ENCODE measurements around the gene GBP2.
"Not testable (repeated sequence)": the region's sequence is repeated elsewhere in the genome, so short reads cannot be mapped to it uniquely, and the experiment has no call there.

GBP2 gene

GRCh38 chr1:89081005-89081404 is 44.9 kb downstream of the GBP2 start (continued):
- no peak for TF ChIP-seq BACH2 (CRISPR knock-in tag; IDR thresholded peaks at IDR 0.05; ENCODE audit: borderline replicate concordance)
- no peak for TF ChIP-seq ISL1 (CRISPR knock-in tag; IDR thresholded peaks at IDR 0.05)

- not testable (repeated sequence) for ATAC-seq
Measured at GRCh38 chr1:89080068-89080467, 45.8 kb downstream of the GBP2 start.

GRCh38 chr1:89072466-89073065 is 53.3 kb downstream of the GBP2 start:
- not testable (repeated sequence) for ATAC-seq

GRCh38 chr1:89070509-89070908 is 55.4 kb downstream of the GBP2 start:
- no peak for ATAC-seq
- no peak for TF ChIP-seq TOX (CRISPR knock-in tag; IDR thresholded peaks at IDR 0.05; ENCODE audit: borderline replicate concordance)
- TF ChIP-seq TCF4 (CRISPR knock-in tag; IDR thresholded peaks at IDR 0.05; ENCODE audit: borderline replicate concordance) = no peak
- no peak for TF ChIP-seq ZNF565 (CRISPR knock-in tag; conservative IDR thresholded peaks at IDR 0.05; ENCODE audit: low read depth)
- no peak for TF ChIP-seq GLIS3 (CRISPR knock-in tag; IDR thresholded peaks at IDR 0.05)
- TF ChIP-seq ZFP30 (CRISPR knock-in tag; IDR thresholded peaks at IDR 0.05) = no peak
- TF ChIP-seq, protein P1, sequence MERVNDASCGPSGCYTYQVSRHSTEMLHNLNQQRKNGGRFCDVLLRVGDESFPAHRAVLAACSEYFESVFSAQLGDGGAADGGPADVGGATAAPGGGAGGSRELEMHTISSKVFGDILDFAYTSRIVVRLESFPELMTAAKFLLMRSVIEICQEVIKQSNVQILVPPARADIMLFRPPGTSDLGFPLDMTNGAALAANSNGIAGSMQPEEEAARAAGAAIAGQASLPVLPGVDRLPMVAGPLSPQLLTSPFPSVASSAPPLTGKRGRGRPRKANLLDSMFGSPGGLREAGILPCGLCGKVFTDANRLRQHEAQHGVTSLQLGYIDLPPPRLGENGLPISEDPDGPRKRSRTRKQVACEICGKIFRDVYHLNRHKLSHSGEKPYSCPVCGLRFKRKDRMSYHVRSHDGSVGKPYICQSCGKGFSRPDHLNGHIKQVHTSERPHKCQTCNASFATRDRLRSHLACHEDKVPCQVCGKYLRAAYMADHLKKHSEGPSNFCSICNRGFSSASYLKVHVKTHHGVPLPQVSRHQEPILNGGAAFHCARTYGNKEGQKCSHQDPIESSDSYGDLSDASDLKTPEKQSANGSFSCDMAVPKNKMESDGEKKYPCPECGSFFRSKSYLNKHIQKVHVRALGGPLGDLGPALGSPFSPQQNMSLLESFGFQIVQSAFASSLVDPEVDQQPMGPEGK (CRISPR knock-in tag; IDR thresholded peaks at IDR 0.05; ENCODE audit: borderline replicate concordance) = no peak

DNA sequence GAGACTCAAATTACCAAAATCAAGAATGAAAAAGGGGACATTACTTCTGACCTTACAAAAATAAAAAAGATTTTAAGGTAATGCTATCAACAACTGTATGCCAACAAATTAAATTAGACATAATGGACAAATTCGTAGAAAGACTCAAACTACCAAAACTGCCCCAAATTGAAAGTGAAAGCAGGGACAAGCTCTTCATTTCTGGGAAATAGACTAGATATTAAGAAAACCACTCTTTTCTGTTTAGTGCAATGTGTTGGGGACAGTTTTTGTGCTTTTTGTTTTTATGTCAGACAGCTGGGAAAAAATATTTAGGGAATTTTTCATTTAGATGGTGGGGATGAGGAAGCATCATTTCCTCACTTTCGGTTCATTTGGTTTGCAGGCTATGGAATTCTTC is 56.0 kb downstream of the GBP2 start:
- ATAC-seq = no peak
- TF ChIP-seq ZNF8 (CRISPR knock-in tag; IDR thresholded peaks at IDR 0.05) (no peak), BACH2 (CRISPR knock-in tag; IDR thresholded peaks at IDR 0.05; ENCODE audit: borderline replicate concordance) (no peak), CSRNP3 (CRISPR knock-in tag; IDR thresholded peaks at IDR 0.05) (no peak), ZC3H10 (CRISPR knock-in tag; IDR thresholded peaks at IDR 0.05) (no peak), ZNF70 (CRISPR knock-in tag; IDR thresholded peaks at IDR 0.05) (no peak), ZFP30 (CRISPR knock-in tag; IDR thresholded peaks at IDR 0.05) (no peak), TOX (CRISPR knock-in tag; IDR thresholded peaks at IDR 0.05; ENCODE audit: borderline replicate concordance) (no peak)
- TF ChIP-seq, protein P2, sequence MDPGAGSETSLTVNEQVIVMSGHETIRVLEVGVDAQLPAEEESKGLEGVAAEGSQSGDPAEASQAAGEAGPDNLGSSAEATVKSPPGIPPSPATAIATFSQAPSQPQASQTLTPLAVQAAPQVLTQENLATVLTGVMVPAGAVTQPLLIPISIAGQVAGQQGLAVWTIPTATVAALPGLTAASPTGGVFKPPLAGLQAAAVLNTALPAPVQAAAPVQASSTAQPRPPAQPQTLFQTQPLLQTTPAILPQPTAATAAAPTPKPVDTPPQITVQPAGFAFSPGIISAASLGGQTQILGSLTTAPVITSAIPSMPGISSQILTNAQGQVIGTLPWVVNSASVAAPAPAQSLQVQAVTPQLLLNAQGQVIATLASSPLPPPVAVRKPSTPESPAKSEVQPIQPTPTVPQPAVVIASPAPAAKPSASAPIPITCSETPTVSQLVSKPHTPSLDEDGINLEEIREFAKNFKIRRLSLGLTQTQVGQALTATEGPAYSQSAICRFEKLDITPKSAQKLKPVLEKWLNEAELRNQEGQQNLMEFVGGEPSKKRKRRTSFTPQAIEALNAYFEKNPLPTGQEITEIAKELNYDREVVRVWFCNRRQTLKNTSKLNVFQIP (CRISPR knock-in tag; IDR thresholded peaks at IDR 0.05; ENCODE audit: borderline replicate concordance, low read depth) = no peak
- TF ChIP-seq, protein P1 (CRISPR knock-in tag; IDR thresholded peaks at IDR 0.05; ENCODE audit: borderline replicate concordance) = no peak

- TF ChIP-seq TSHZ2 (CRISPR knock-in tag; IDR thresholded peaks at IDR 0.05) = no peak
- TF ChIP-seq ISL1 (CRISPR knock-in tag; IDR thresholded peaks at IDR 0.05) = no peak
- TF ChIP-seq ARNTL (CRISPR knock-in tag; IDR thresholded peaks at IDR 0.05; ENCODE audit: borderline replicate concordance, low read depth) = no peak
- no peak for TF ChIP-seq CSRNP3 (CRISPR knock-in tag; IDR thresholded peaks at IDR 0.05)
- no peak for TF ChIP-seq ZFP3 (CRISPR knock-in tag; IDR thresholded peaks at IDR 0.05)
- TF ChIP-seq ESRRG (CRISPR knock-in tag; IDR thresholded peaks at IDR 0.05) = no peak
- TF ChIP-seq, protein P1 (CRISPR knock-in tag; IDR thresholded peaks at IDR 0.05; ENCODE audit: borderline replicate concordance) = no peak
- no peak for TF ChIP-seq ZNF70 (CRISPR knock-in tag; IDR thresholded peaks at IDR 0.05)
- ATAC-seq = no peak
Measured at GRCh38 chr1:89068291-89068690, 57.6 kb downstream of the GBP2 start.

Measured in SK-N-SH treated with all-trans-retinoic acid at 6 μM for 48 hours (cell line).